Large intestine (tissue), 3 donors: ENCODE measurements around the gene TTC34. TPM values are rescaled to one million over a fixed set of nuclear protein-coding genes. Genes with fewer than 3 reads are reported as not detected.
"Not testable (repeated sequence)": the region's sequence is repeated elsewhere in the genome, so short reads cannot be mapped to it uniquely, and the experiment has no call there.

Experiments
- DNase-seq, 2 donors: peaks; one replicate each; pipeline versions ENCODE4 v3.0.0 to v3.0.0-alpha.2; 2013
- H3K27ac ChIP-seq: one replicate; pipeline ENCODE4 v1.5.1; 2013; ENCODE audit warnings: low read length
- H3K27me3 ChIP-seq: 2 replicates; pipeline ENCODE4 v1.6.1; 2013; ENCODE audit warnings: low read length; ENCODE audit not compliant: control insufficient read depth, insufficient read depth
- H3K36me3 ChIP-seq: 2 replicates; pipeline ENCODE4 v1.6.1; 2013; ENCODE audit warnings: low read length; ENCODE audit not compliant: control insufficient read depth, insufficient read depth
- H3K4me1 ChIP-seq: one replicate; pipeline ENCODE4 v1.6.1; 2013; ENCODE audit warnings: low read length; ENCODE audit not compliant: control insufficient read depth, insufficient read depth
- H3K4me3 ChIP-seq: one replicate; pipeline ENCODE4 v1.5.1; 2013; ENCODE audit warnings: low read length
- H3K9me3 ChIP-seq: one replicate; pipeline ENCODE4 v1.6.1; 2013; ENCODE audit warnings: mild to moderate bottlenecking, low read depth, low read length, moderate library complexity; ENCODE audit not compliant: control insufficient read depth
- WGBS: methylation state at CpG from one replicate; pipeline ENCODE4 v1.1.5; 2013; ENCODE audit warnings: low lambda C conversion rate; ENCODE audit not compliant: insufficient coverage; 5-methylcytosine and 5-hydroxymethylcytosine counted together
- polyA plus RNA-seq: library from polyadenylated mRNA; unstranded; fragments of 120-200 nt; gene quantifications from one replicate; pipeline ENCODE4 v1.2.1, GENCODE V29; 2013

The TTC34 gene
- polyA plus RNA-seq, 1 donor: 1.5 TPM

DNA sequence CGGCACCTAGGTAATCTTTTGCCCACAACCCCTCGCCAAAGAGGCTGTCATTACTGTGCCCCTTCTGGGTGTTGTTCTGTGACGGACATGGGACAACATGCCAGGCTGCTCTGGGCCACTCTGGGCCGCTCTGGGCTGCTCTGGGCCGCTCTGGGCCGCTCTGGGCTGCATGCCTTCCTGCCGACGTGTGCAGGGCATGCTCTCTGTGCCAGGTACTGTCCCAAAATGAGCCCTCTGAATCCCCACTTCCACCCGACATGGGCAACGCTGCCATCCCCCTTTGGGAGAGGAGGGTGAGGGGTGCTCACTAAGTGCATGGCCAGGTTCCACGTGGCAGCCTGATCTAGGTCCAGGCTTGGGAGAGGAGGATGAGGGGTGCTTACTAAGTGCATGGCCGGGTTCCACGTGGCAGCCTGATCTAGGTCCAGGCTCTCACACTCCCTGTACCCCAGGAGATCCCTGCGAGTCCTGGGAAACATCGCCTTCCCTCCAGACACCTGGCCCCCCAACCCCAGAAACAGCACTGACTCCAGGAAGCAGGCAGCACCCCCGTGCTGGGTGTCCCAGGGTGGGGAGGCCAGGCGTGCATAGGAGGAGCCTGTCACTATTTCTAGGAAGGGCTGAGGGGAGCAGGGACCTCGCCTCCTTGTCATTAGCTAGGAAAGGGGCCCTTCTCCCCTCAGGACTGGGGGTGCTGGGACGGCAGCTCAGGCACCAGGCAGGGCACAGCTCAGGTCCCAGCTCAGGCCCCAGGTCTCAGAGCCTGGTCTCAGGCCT lies 16.5 kb downstream of the TTC34 start:
- peaks cover 25% of the 10 kb centered on the region for H3K27me3 ChIP-seq
- DNase-seq: no peak
- no peaks in the 10 kb centered on the region for H3K9me3 ChIP-seq
- no peak overlapping the region for H3K4me3 ChIP-seq
- no peak overlapping the region for H3K27ac ChIP-seq
- H3K36me3 ChIP-seq: no peaks in the 10 kb centered on the region
- 83% methylated on average over 1 of the region's 19 CpGs for WGBS
- H3K4me1 ChIP-seq: no peaks in the 10 kb centered on the region

- H3K4me1 ChIP-seq: no peaks in the 10 kb centered on the region
- DNase-seq: no peak
- no peak overlapping the region for H3K4me3 ChIP-seq
- WGBS: 60% methylated on average over 1 of the region's 30 CpGs
- peaks cover 15% of the 10 kb centered on the region for H3K27me3 ChIP-seq
- H3K27ac ChIP-seq: no peak overlapping the region
- no peaks in the 10 kb centered on the region for H3K9me3 ChIP-seq
- no peaks in the 10 kb centered on the region for H3K36me3 ChIP-seq
Measured at GRCh38 chr1:2783435-2784397, 17.8 kb downstream of the TTC34 start.

GRCh38 chr1:2783069-2783434 lies 18.4 kb downstream of the TTC34 start:
- DNase-seq: no peak

GRCh38 chr1:2781627-2782026 lies 19.9 kb downstream of the TTC34 start:
- H3K4me3 ChIP-seq: no peak overlapping the region
- H3K9me3 ChIP-seq: no peaks in the 10 kb centered on the region
- H3K36me3 ChIP-seq: no peaks in the 10 kb centered on the region
- no peak for DNase-seq
- H3K4me1 ChIP-seq: no peaks in the 10 kb centered on the region
- 40% methylated on average over 1 of the region's 2 CpGs for WGBS
- H3K27ac ChIP-seq: no peak overlapping the region
- no peaks in the 10 kb centered on the region for H3K27me3 ChIP-seq

More at GRCh38 chr1:2783069-2783434, 18.4 kb downstream of the TTC34 start:
- Histone ChIP-seq H3K27ac (no peak overlapping the region), H3K4me1 (no peaks in the 10 kb centered on the region), H3K4me3 (no peak overlapping the region), H3K36me3 (no peaks in the 10 kb centered on the region), H3K27me3 (peaks cover 11% of the 10 kb centered on the region), H3K9me3 (no peaks in the 10 kb centered on the region)
- WGBS: no CpG with 5 or more reads among the region's 5 CpGs

- Histone ChIP-seq H3K4me3 (no peak overlapping the region), H3K27ac (no peak overlapping the region), H3K27me3 (no peaks in the 10 kb centered on the region), H3K4me1 (no peaks in the 10 kb centered on the region), H3K9me3 (no peaks in the 10 kb centered on the region), H3K36me3 (no peaks in the 10 kb centered on the region)
- no CpG with 5 or more reads among the region's 3 CpGs for WGBS
- no peak for DNase-seq
Measured at GRCh38 chr1:2778220-2778592, 23.3 kb downstream of the TTC34 start.

GRCh38 chr1:2777424-2778219 lies 23.9 kb downstream of the TTC34 start:
- Histone ChIP-seq H3K36me3 (no peaks in the 10 kb centered on the region), H3K27me3 (no peaks in the 10 kb centered on the region), H3K4me3 (no peak overlapping the region), H3K27ac (no peak overlapping the region), H3K9me3 (no peaks in the 10 kb centered on the region), H3K4me1 (no peaks in the 10 kb centered on the region)
- WGBS: no CpG with 5 or more reads among the region's 12 CpGs
- DNase-seq: no peak

- not testable (repeated sequence) for DNase-seq, H3K27me3 ChIP-seq, H3K4me3 ChIP-seq, H3K4me1 ChIP-seq, H3K36me3 ChIP-seq, H3K9me3 ChIP-seq, H3K27ac ChIP-seq
- no CpG with 5 or more reads among the region's 4 CpGs for WGBS
Measured at GRCh38 chr1:2775333-2775732, 26.2 kb downstream of the TTC34 start.

DNA sequence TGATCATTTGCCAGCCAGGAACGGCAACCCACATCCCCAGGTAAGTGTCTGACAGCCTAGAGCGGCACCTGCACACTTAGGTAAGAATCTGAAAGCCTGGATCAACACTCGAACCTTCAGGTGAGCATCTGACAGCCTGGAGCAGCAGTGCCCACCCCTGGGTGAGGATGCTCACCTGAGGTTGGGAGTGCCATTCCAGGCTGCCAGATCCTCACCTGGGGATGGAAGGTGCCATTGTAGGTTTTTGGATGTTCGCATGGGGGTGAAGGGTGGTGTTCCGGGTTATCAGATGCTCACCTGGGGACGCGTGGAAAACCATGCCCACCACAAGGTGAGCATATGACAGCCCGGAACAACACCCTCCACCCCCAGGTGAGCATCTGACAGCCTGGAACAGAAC lies 33.4 kb downstream of the TTC34 start:
- not testable (repeated sequence) for H3K4me1 ChIP-seq, H3K27ac ChIP-seq, H3K27me3 ChIP-seq, DNase-seq, H3K9me3 ChIP-seq, H3K4me3 ChIP-seq, H3K36me3 ChIP-seq
- WGBS: no CpG with 5 or more reads among the region's 8 CpGs

DNA sequence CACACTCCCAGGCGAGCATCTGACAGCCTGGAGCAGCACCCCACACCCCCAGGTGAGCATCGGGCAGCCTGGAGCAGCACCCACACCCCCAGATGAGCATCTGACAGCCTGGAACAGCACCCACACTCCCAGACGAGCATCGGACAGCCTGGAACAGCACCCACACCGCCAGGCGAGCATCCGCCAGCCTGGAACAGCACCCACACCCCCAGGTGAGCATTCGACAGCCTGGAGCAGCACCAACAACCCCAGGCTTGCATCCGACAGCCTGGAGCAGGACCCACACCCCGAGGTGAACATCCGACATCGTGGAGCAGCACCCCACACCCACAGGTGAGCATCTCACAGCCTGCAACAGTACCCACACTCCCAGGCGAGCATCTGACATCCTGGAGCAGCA lies 42.1 kb downstream of the TTC34 start:
- not testable (repeated sequence) for H3K36me3 ChIP-seq, H3K27ac ChIP-seq, H3K9me3 ChIP-seq, H3K4me1 ChIP-seq, H3K27me3 ChIP-seq, DNase-seq, H3K4me3 ChIP-seq
- 70% methylated on average over 4 of the region's 13 CpGs for WGBS

GRCh38 chr1:2757519-2757918 lies 44.0 kb downstream of the TTC34 start:
- not testable (repeated sequence) for H3K36me3 ChIP-seq, H3K27ac ChIP-seq, H3K27me3 ChIP-seq, H3K9me3 ChIP-seq, DNase-seq, H3K4me3 ChIP-seq, H3K4me1 ChIP-seq
- no CpG with 5 or more reads among the region's 13 CpGs for WGBS
